SW 1271 (cell line): Measurements from ENCODE around the gene EPHA8.

Experiments
- DNase-seq, 2 experiments: peaks; one replicate each; lab custom pipeline; 2025; lab: John Stamatoyannopoulos, UW

The EPHA8 gene

GRCh38 chr1:22619252-22619651 is 56.0 kb downstream of the EPHA8 start:
- no peak for DNase-seq

- no peak for DNase-seq
Measured at GRCh38 chr1:22619798-22620197, 56.5 kb downstream of the EPHA8 start.

- DNase-seq = no peak
Measured at GRCh38 chr1:22621761-22622160, 58.5 kb downstream of the EPHA8 start.

GRCh38 chr1:22625262-22625925 is 62.1 kb downstream of the EPHA8 start:
- no peak for DNase-seq

GRCh38 chr1:22626237-22627157 is 63.2 kb downstream of the EPHA8 start:
- DNase-seq = no peak

DNA sequence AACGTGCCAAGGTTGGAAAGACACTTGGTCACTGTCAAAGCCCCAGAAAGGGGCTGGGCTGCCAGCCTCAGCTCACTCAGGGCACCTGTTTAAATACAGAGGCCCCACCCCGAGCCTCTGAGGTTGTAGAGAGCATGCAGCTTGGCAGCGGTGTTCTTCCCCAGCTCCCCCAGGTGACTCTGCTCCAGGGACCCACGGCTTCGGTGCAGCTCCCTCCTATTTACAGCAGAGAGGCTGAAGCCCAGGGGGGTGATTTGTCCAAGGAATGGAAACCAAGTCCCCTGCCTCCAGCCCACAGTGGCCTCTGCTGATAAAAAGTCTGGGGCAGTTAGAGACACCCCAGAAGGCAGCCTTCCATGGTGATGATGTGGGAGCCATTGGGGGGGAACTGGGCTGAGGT is 64.0 kb downstream of the EPHA8 start:
- no peak for DNase-seq

- DNase-seq = no peak
Measured at GRCh38 chr1:22628698-22629444, 65.6 kb downstream of the EPHA8 start.

GRCh38 chr1:22629886-22630285 is 66.6 kb downstream of the EPHA8 start:
- no peak for DNase-seq

GRCh38 chr1:22633697-22634463 is 70.6 kb downstream of the EPHA8 start:
- DNase-seq = no peak

DNA sequence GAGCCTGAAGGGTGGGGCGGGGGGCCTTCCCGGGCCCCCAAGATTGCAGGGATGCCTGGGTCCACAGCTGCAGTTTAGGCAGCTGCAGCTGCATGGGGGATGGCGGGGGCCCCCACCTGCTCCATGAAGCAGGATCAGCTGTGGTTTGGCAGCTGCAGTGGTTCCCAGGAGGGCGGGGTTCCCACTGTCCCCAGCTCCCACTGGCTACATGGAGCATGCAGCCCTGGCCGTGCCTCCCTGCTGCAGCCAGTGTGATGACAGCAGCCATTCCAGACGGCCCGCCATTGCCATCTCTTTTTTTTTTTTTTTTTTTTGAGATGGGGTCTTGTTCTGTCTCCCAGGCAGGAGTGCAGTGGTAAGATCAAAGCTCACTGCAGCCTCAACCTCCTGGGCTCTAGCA is 72.1 kb downstream of the EPHA8 start:
- no peak for DNase-seq

DNA sequence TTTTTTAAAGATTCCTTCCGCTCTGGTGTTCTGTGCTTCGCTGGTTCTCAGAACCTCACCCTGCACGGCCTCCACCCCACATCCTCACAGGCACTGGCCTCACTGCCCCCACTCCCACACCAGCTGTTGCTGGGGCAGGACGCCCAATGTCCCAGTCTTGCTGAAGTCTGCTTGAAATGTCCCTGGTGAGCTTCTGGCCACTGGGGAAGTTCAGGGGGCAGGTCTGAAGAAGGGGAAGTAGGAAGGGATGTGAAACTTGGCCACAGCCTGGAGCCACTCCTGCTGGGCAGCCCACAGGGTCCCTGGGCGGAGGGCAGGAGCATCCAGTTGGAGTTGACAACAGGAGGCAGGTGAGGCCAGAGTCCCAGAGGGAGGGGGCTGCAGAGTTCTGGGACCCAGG is 73.1 kb downstream of the EPHA8 start, which contains the start of gene C1QA:
Gene C1QA (plus strand): TSS at position 276 of the 400 bp plus-strand sequence. CDS start 989 bp downstream, outside the sequence.
- no peak for DNase-seq

DNA sequence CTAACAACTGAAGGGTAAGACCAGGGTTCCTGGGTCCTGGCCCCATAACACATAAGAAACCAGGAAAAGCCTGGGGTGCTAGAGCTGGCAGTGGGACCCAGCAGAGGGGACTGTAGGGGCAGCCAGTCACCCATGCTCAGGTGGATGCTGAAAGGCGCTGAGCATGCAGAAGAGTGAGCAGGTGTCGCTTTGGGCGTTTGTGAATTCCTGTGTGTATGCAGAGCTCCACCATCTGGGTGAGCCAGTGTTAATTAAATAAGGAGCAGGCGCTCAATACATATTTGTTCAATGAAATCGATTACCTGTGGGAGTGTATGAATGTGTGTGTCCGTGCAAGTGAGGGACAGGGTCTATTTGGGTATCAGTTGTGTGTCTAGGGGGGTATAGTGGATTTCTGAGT is 73.6 kb downstream of the EPHA8 start:
- no peak for DNase-seq

- no peak for DNase-seq
Measured at GRCh38 chr1:22637907-22638445, 74.7 kb downstream of the EPHA8 start.

GRCh38 chr1:22638476-22639234 is 75.4 kb downstream of the EPHA8 start:
- DNase-seq = no peak

- DNase-seq = no peak
Measured at GRCh38 chr1:22639286-22639685, 76.0 kb downstream of the EPHA8 start.

GRCh38 chr1:22641247-22641646 is 78.0 kb downstream of the EPHA8 start:
- DNase-seq = no peak

DNA sequence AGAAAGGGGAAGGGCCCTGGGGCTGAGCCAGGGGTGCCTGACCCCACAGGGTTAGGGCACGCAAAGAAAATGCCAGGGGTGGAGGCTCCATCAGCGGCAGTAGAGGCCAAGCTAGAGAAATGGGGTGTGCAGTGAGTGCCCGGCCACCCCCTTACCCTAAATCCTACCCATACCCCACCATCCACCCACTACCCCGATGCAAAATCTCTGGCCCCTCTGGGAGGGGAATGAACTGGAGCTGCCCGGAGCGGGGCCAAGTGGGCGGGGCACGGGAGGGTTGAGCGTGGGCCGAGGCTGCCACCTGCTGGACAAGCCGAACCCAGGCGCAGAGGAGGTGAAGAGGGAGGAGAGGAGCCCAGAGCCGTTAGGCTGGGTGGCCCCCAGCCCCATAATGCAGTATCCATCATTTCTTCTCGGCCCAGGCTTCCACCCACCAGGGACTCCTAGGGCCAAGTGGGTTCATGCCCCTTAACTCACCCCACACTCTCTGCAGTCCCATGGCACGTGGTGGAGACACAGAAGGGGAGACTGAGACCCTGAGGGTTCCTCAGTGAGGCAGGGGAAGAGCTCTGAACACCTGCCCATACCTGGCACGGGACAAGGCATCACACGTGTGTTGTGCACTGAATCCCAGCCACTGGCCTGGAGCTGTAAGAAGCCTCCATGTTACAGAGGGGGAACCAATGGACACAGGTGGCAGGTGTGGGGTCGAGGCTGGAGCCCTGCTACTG is 78.8 kb downstream of the EPHA8 start:
- no peak for DNase-seq

- no peak for DNase-seq
Measured at GRCh38 chr1:22643381-22643780, 80.1 kb downstream of the EPHA8 start, which contains the start of gene C1QC. Gene C1QC, plus strand, starts transcription at chr1:22643633. Its CDS starts 391 bp downstream, at chr1:22644024.

DNA sequence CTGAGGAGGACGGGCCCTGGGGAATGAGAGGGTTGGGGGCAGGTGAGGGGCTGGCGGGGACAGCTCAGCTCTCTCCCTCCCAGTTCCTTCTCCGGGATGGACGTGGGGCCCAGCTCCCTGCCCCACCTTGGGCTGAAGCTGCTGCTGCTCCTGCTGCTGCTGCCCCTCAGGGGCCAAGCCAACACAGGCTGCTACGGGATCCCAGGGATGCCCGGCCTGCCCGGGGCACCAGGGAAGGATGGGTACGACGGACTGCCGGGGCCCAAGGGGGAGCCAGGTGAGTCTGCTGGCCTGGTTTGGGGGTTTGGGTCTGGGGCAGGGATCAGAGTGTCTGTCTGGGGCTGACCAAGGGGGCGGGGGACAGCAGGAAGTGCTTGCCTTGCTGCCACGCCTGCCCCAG is 80.6 kb downstream of the EPHA8 start:
- DNase-seq = no peak

- DNase-seq = no peak
Measured at GRCh38 chr1:22645931-22646330, 82.6 kb downstream of the EPHA8 start.
